HepG2 (cell line): Measurements from ENCODE around the gene SVOP. TPM values are rescaled to one million over a fixed set of nuclear protein-coding genes. Genes with fewer than 3 reads are reported as not detected.

Source experiments
- ATAC-seq: fragments of 200-7000 bp; cut with Tn5 transposase; 3 replicates; pipeline ENCODE4 v1.9.1; 2020; ENCODE audit warnings: mild to moderate bottlenecking, moderate library complexity
- BruUV-seq: library from RNA; stranded (reverse); fragments of 400-500 nt; replicated peaks from 2 replicates; lab custom pipeline; 2021; lab: Mats Ljungman, UMichigan
- CTCF ChIA-PET: fragments of 300-600 bp; formaldehyde crosslinking; extraction: SDS; loops from one replicate; lab custom pipeline; 2021; ENCODE audit warnings: low total read pairs, inconsistent platforms, low intra/inter-chr PET ratio; lab: Yijun Ruan, JAX
- POLR2A ChIA-PET: fragments of 350-600 bp; sonication (Branson Sonifier 250); formaldehyde crosslinking; loops from one replicate; lab custom pipeline; 2020; ENCODE audit warnings: antibody characterized with exemption, inconsistent platforms; lab: Yijun Ruan, JAX
- DNase-seq: peaks from one replicate; pipeline ENCODE4 v3.0.0-alpha.2; 2015; ENCODE audit warnings: low spot score
- FAIRE-seq: peaks from 3 replicates; lab custom pipeline; 2011; peaks lifted over from hg19 to GRCh38; lab: Jason Lieb, UNC
- H2AFZ ChIP-seq: one replicate; pipeline ENCODE4 v1.6.1; 2011; ENCODE audit warnings: low read length, inconsistent platforms
- H3K27ac ChIP-seq: fragments of 300-600 bp; 3 replicates; pipeline ENCODE4 v1.8.0; 2011; ENCODE audit warnings: mixed run types, mild to moderate bottlenecking, mixed read lengths, low read length, inconsistent platforms; ENCODE audit not compliant: insufficient read depth; ENCODE audit errors: extremely low read length
- H3K27me3 ChIP-seq, 2 experiments: fragments of 200-600 bp in 1 of 2; 2 replicates in 1 of 2; 3 replicates in 1 of 2; pipeline versions ENCODE4 v1.6.0 to v1.8.0; 2011; ENCODE audit warnings: low read length in 2 of 2, mild to moderate bottlenecking in 2 of 2, moderate library complexity in 2 of 2, inconsistent platforms in 1 of 2; ENCODE audit not compliant: insufficient read depth in 2 of 2, control insufficient read depth in 1 of 2
- H3K36me3 ChIP-seq, 2 experiments: fragments of 200-600 bp in 1 of 2; replicated peaks in 1 of 2; 2 replicates in 1 of 2; 3 replicates in 1 of 2; pipeline versions ENCODE4 v1.5.1 to v1.8.0; 2011; ENCODE audit warnings: low read length in 2 of 2, inconsistent platforms in 1 of 2; ENCODE audit not compliant: insufficient read depth in 2 of 2, control insufficient read depth in 1 of 2
- H3K4me1 ChIP-seq: 2 replicates; pipeline ENCODE4 v1.5.1; 2012; ENCODE audit warnings: low read length, inconsistent platforms; ENCODE audit not compliant: insufficient read depth
- H3K4me2 ChIP-seq: 2 replicates; pipeline ENCODE4 v1.6.0; 2011; ENCODE audit warnings: low read depth, low read length, inconsistent platforms
- H3K4me3 ChIP-seq, 3 experiments: fragments of 200-600 bp in 1 of 3; sonication (generic), shearing (Covaris generic) in 1 of 3; replicated peaks in 1 of 3; 2 replicates each; pipeline ENCODE4 v1.5.1; 2011 to 2016; ENCODE audit warnings: low read length in 3 of 3, inconsistent platforms in 2 of 3, low read depth in 2 of 3, mild to moderate bottlenecking in 2 of 3, control low read depth in 1 of 3, mixed read lengths in 1 of 3; ENCODE audit not compliant: insufficient read depth in 1 of 3
- H3K79me2 ChIP-seq: one replicate; pipeline ENCODE4 v1.6.1; 2011; ENCODE audit warnings: low read length, inconsistent platforms; ENCODE audit not compliant: insufficient read depth
- H3K9ac ChIP-seq: 2 replicates; pipeline ENCODE4 v1.6.0; 2011; ENCODE audit warnings: mild to moderate bottlenecking, low read depth, low read length, inconsistent platforms; ENCODE audit not compliant: insufficient read depth
- H3K9me3 ChIP-seq: 2 replicates; pipeline ENCODE4 v1.5.1; 2012; ENCODE audit warnings: mild to moderate bottlenecking, low read length
- H4K20me1 ChIP-seq: 2 replicates; pipeline ENCODE4 v1.6.0; 2011; ENCODE audit warnings: inconsistent platforms, mild to moderate bottlenecking, low read length, moderate library complexity; ENCODE audit not compliant: insufficient read depth
- JDP2 ChIP-seq: sonication (generic); formaldehyde crosslinking; IDR thresholded peaks from 2 replicates; pipeline ENCODE4 v1.8.1; 2022; ENCODE audit warnings: missing genetic modification reagents, borderline replicate concordance
- KLF15 ChIP-seq: sonication (generic); formaldehyde crosslinking; IDR thresholded peaks from 2 replicates; pipeline ENCODE4 v1.8.1; 2023; ENCODE audit warnings: borderline replicate concordance, mild to moderate bottlenecking, inconsistent platforms, missing genetic modification reagents, mixed read lengths
- MBD4 ChIP-seq: IDR thresholded peaks from 2 replicates; pipeline ENCODE4 v1.6.1; 2012; ENCODE audit warnings: low read length, inconsistent platforms, borderline replicate concordance
- RBAK ChIP-seq: sonication (generic); formaldehyde crosslinking; IDR thresholded peaks from 2 replicates; pipeline ENCODE4 v1.5.1; 2020; ENCODE audit warnings: mild to moderate bottlenecking, missing genetic modification reagents
- ZFP36 ChIP-seq: fragments of 150-350 bp; IDR thresholded peaks from 2 replicates; pipeline ENCODE4 v1.6.1; 2018; ENCODE audit warnings: borderline replicate concordance, low read length, low read depth; ENCODE audit not compliant: partially characterized antibody
- ZNF205 ChIP-seq: IDR thresholded peaks from 2 replicates; pipeline ENCODE4 v1.6.1; 2018; ENCODE audit warnings: missing biosample characterization, missing genetic modification reagents
- ZNF605 ChIP-seq: sonication (generic); formaldehyde crosslinking; IDR thresholded peaks from 2 replicates; pipeline ENCODE4 v1.8.0; 2022; ENCODE audit warnings: mild to moderate bottlenecking, missing genetic modification reagents
- WGBS: methylation state at CpG from one replicate; pipeline ENCODE4 v1.1.6; 2017; ENCODE audit warnings: low lambda C conversion rate; 5-methylcytosine and 5-hydroxymethylcytosine counted together
- in situ Hi-C: cut with HindIII; loops from 2 replicates; pipeline ENCODE4 v1.10.0; 2017; ENCODE audit warnings: low pct_unique_long_range_greater_than_20kb; ENCODE audit not compliant: extremely low pct_ligation_motif_present
- intact Hi-C: fragments of 100-400 bp; cut with micrococcal nuclease; formaldehyde crosslinking; loops from one replicate; pipeline ENCODE4 v1.10.0; 2022; ENCODE audit not compliant: unreplicated experiment
- polyA plus RNA-seq, 8 experiments: library from polyadenylated mRNA; depleted of rRNA in 3 of 8; stranded (reverse) in 7 of 8; unstranded in 1 of 8; fragments of >200 nt; fragmentation: Illumina TruSeq in 4 of 8; extraction: Trizol in 4 of 8; gene quantifications; 2 replicates each; pipeline versions ENCODE4 v1.2.1 to v1.2.3, GENCODE V29; 2011 to 2016; ENCODE audit warnings: low read depth in 4 of 8, missing spikeins in 1 of 8, mixed read lengths in 1 of 8; ENCODE audit not compliant: insufficient read depth in 1 of 8
- total RNA-seq, 5 experiments: library from RNA; depleted of rRNA; stranded (reverse); fragments of >200 nt; fragmentation: Illumina TruSeq; extraction: Trizol; gene quantifications; 2 replicates each; pipeline ENCODE4 v1.2.3, GENCODE V29; 2016; ENCODE audit warnings: low read depth in 1 of 5
- TF ChIP-seq, protein P1 (sequence below): sonication (generic); formaldehyde crosslinking; IDR thresholded peaks from 2 replicates; pipeline ENCODE4 v1.9.0; 2021; ENCODE audit warnings: missing genetic modification reagents, mild to moderate bottlenecking, borderline replicate concordance
- TF ChIP-seq, protein P2 (sequence below): sonication (generic); formaldehyde crosslinking; IDR thresholded peaks from 2 replicates; pipeline ENCODE4 v1.4.0; 2020; ENCODE audit warnings: low read depth, mild to moderate bottlenecking, missing genetic modification reagents

Gene SVOP
- total and polyA plus RNA-seq, 2 of the 13 experiments (the other 11 are each of a cell fraction or from before 2014, with no cell fraction given): not detected

DNA sequence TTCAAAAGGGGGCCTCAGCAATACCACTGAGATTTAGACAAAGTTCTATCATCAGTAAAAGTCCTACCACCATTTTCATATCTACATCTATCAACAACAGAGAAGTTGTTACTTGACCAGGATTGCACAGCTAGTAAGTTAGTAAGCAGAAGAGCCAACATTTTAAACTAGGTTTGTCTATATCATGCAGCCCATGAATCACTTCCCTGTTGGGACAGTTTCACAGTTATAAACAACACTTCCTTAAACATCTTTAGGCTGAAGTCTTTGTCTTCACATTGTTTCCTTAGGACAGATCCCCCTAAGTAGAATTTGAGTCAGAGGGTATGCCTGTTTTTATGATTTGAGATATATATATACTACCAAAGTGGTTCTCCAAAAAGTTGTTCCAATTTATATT is 72.5 kb downstream of the SVOP start (continued):
- no peak for TF ChIP-seq MBD4
- TF ChIP-seq, protein P1, sequence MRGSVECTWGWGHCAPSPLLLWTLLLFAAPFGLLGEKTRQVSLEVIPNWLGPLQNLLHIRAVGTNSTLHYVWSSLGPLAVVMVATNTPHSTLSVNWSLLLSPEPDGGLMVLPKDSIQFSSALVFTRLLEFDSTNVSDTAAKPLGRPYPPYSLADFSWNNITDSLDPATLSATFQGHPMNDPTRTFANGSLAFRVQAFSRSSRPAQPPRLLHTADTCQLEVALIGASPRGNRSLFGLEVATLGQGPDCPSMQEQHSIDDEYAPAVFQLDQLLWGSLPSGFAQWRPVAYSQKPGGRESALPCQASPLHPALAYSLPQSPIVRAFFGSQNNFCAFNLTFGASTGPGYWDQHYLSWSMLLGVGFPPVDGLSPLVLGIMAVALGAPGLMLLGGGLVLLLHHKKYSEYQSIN (CRISPR knock-in tag): no peak
- TF ChIP-seq, all 625 proteins: peak for 0

DNA sequence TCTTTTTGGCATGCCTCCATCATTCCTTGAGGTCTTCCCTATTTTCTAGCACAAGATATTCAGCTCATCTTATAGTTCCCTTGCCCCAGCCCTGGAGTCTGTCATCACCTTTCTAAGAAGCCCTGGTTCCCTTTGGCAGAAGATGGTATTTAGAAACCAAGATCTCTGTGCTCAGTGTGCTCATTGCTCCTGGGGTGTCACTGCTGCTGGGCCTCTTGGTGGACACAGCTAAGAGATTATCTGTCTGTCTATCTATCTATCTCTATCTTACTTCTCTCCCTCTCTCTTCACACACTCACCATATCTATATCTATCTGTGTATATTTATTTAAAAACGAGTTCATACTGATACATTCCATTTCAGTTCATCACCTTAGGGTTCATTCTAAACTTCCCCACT is 73.8 kb downstream of the SVOP start:
- Histone ChIP-seq H3K9me3 (peaks cover 8% of the 10 kb centered on the region; the same call in 1 of the 2 replicates), H3K4me1 (peaks cover 20% of the 10 kb centered on the region), H3K27ac (no peak overlapping the region), H2AFZ (no peak overlapping the region), H3K4me2 (no peak overlapping the region), H3K36me3 (no peaks in the 10 kb centered on the region), H3K9ac (no peak overlapping the region), H3K4me3 (no peak overlapping the region), H4K20me1 (no peaks in the 10 kb centered on the region)
- DNase-seq: no peak
- intact Hi-C loops: no loop called here
- CTCF ChIA-PET: no interaction called here
- FAIRE-seq: no peak
- no TSS peak for BruUV-seq
- 0% methylated on average over 1 of the region's 1 CpG for WGBS
- in situ Hi-C loops: no loop called here
- no peak for ATAC-seq
- TF ChIP-seq ZNF605 (CRISPR knock-in tag) (peak; percentile 100), RBAK (no peak)
- TF ChIP-seq, all 625 proteins: peak for 1
- H3K79me2 ChIP-seq: no peaks in the 10 kb centered on the region
- H3K27me3 ChIP-seq: no peaks in the 10 kb centered on the region; a peak in 1 of 5 replicates
- POLR2A ChIA-PET: no interaction called here

DNA sequence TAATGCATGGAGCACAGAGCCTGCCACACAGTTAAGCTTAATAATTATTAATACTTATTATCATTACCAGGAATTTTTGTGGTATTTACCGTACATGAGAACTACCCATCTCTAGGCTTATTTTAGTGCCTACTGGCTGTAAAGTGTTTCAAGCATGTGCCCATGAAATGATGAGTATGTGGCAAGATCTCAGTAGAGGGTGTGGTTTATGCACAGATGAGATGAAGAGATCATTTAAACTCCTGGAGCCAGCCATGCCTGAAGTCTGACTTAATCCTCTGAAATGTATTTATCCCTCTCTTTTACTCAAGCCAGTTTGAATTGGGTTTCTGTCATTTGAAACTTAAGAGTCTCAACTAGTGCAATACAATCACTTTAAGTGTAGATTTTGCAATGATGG is 80.7 kb downstream of the SVOP start:
- POLR2A ChIA-PET: no interaction called here

More for the DNA sequence above, 80.7 kb downstream of the SVOP start:
- no peaks in the 10 kb centered on the region for H3K36me3 ChIP-seq
- no TSS peak for BruUV-seq
- H3K4me1 ChIP-seq: no peaks in the 10 kb centered on the region
- DNase-seq: no peak
- no peak for FAIRE-seq
- H3K9ac ChIP-seq: no peak overlapping the region
- H3K79me2 ChIP-seq: no peaks in the 10 kb centered on the region
- no peak overlapping the region for H2AFZ ChIP-seq
- 36% methylated on average over 1 of the region's 1 CpG for WGBS
- peaks cover 0 to 13% of the 10 kb centered on the region in 2 experiments; a peak in 1 of 5 replicates for H3K27me3 ChIP-seq
- intact Hi-C loops (no loop called here), in situ Hi-C loops (no loop called here)
- no peaks in the 10 kb centered on the region for H4K20me1 ChIP-seq
- TF ChIP-seq, protein P2, sequence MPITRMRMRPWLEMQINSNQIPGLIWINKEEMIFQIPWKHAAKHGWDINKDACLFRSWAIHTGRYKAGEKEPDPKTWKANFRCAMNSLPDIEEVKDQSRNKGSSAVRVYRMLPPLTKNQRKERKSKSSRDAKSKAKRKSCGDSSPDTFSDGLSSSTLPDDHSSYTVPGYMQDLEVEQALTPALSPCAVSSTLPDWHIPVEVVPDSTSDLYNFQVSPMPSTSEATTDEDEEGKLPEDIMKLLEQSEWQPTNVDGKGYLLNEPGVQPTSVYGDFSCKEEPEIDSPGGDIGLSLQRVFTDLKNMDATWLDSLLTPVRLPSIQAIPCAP (CRISPR knock-in tag): no peak
- TF ChIP-seq JDP2 (CRISPR knock-in tag) (no peak), ZNF205 (CRISPR knock-in tag) (no peak), KLF15 (no peak), ZFP36 (no peak)
- H3K9me3 ChIP-seq: no peaks in the 10 kb centered on the region
- no peak for ATAC-seq
- CTCF ChIA-PET: no interaction called here
- no peak overlapping the region for H3K27ac ChIP-seq
- H3K4me3 ChIP-seq: no peak overlapping the region
- H3K4me2 ChIP-seq: no peak overlapping the region
